ENCODE measurements around the gene CDHR3. TPM values are rescaled to one million over a fixed set of nuclear protein-coding genes. Genes with fewer than 3 reads are reported as not detected.

CDHR3 gene
- total RNA-seq, 1 experiment from 2014 or later: 6.5 TPM

- in situ Hi-C loops (cut with HindIII; ENCODE audit: low pct_unique_long_range_greater_than_20kb, low sequenced_read_pairs): no loop called here
- intact Hi-C loops (cut with micrococcal nuclease; ENCODE audit: unreplicated experiment): no loop called here
- POLR2A ChIA-PET: no interaction called here
- ATAC-seq (no peak), DNase-seq (ENCODE audit: low read depth, low spot score) (no peak)
- Histone ChIP-seq H3K27ac (ENCODE audit: low read length) (no peak overlapping the region), H3K27me3 (ENCODE audit: control insufficient read depth, insufficient read depth, low read length) (no peaks in the 10 kb centered on the region), H3K4me3 (ENCODE audit: low read depth in 2 of 2, low read length in 2 of 2) (no peak overlapping the region), H3K9me3 (ENCODE audit: control insufficient read depth, insufficient read depth, low read depth, low read length) (no peaks in the 10 kb centered on the region), H3K36me3 (ENCODE audit: control insufficient read depth, insufficient read depth, low read length) (no peaks in the 10 kb centered on the region), H3K4me1 (ENCODE audit: control insufficient read depth, insufficient read depth, low read length) (no peaks in the 10 kb centered on the region)
- CTCF ChIA-PET: interaction anchor here (0.6 kb wide), 1 partner anchor 221 kb away, joined by 5 read pairs; no protein-coding TSS in a partner anchor
- BruUV-seq (replicated peaks): no TSS peak
- TF ChIP-seq TCF7L2 (IDR thresholded peaks at IDR 0.05; ENCODE audit: low read depth, low read length) (no peak), SIN3A (IDR thresholded peaks at IDR 0.05; ENCODE audit: borderline replicate concordance, insufficient read depth, low read depth, low read length) (no peak), REST (IDR thresholded peaks at IDR 0.05; ENCODE audit: insufficient read depth in 1 of 2, low read depth in 2 of 2, low read length in 1 of 2) (no peak), POLR2AphosphoS5 (IDR thresholded peaks at IDR 0.05; ENCODE audit: low read depth, low read length) (no peak), CTCF (IDR thresholded peaks at IDR 0.05) (no peak)
These were observed 17.2 kb upstream of the CDHR3 start for GRCh38 chr7:105945848-105946247.

GRCh38 chr7:105951597-105951996 lies 11.5 kb upstream of the CDHR3 start:
- H3K27me3 ChIP-seq (ENCODE audit: control insufficient read depth, insufficient read depth, low read length): no peaks in the 10 kb centered on the region
- H3K4me1 ChIP-seq (ENCODE audit: control insufficient read depth, insufficient read depth, low read length): no peaks in the 10 kb centered on the region
- H3K36me3 ChIP-seq (ENCODE audit: control insufficient read depth, insufficient read depth, low read length): no peaks in the 10 kb centered on the region
- in situ Hi-C loops (cut with HindIII; ENCODE audit: low pct_unique_long_range_greater_than_20kb, low sequenced_read_pairs) (no loop called here), intact Hi-C loops (cut with micrococcal nuclease; ENCODE audit: unreplicated experiment) (no loop called here)
- ATAC-seq (no peak), DNase-seq (ENCODE audit: low read depth, low spot score) (no peak)
- ChIA-PET POLR2A (no interaction called here), CTCF (no interaction called here)
- BruUV-seq (replicated peaks): no TSS peak
- TF ChIP-seq REST (IDR thresholded peaks at IDR 0.05; ENCODE audit: insufficient read depth in 1 of 2, low read depth in 2 of 2, low read length in 1 of 2) (no peak), TCF7L2 (IDR thresholded peaks at IDR 0.05; ENCODE audit: low read depth, low read length) (no peak), SIN3A (IDR thresholded peaks at IDR 0.05; ENCODE audit: borderline replicate concordance, insufficient read depth, low read depth, low read length) (no peak), CTCF (IDR thresholded peaks at IDR 0.05) (no peak), POLR2AphosphoS5 (IDR thresholded peaks at IDR 0.05; ENCODE audit: low read depth, low read length) (no peak)
- H3K4me3 ChIP-seq (ENCODE audit: low read depth in 2 of 2, low read length in 2 of 2): no peak overlapping the region
- H3K9me3 ChIP-seq (ENCODE audit: control insufficient read depth, insufficient read depth, low read depth, low read length): peaks cover 13% of the 10 kb centered on the region; the same call in 1 of the 2 replicates
- H3K27ac ChIP-seq (ENCODE audit: low read length): no peak overlapping the region

Measured in Panc1 (cell line).